CD4-positive, alpha-beta T cell treated with Interleukin-10 for 1 hour (primary cell): ENCODE measurements around the gene FCGBP.
A peak's percentile ranks its signal among the peaks of the same experiment; 100 is the strongest.
"Not testable (repeated sequence)": the region's sequence is repeated elsewhere in the genome, so short reads cannot be mapped to it uniquely, and the experiment has no call there.

Source experiments
- DNase-seq: peaks from one replicate; pipeline ENCODE4 v3.0.0-alpha.2; 2020

The FCGBP gene

GRCh38 chr19:39934584-39935363, at the start of gene FCGBP:
FCGBP (minus strand) TSS chr19:39934634.
- DNase-seq = no peak

DNA sequence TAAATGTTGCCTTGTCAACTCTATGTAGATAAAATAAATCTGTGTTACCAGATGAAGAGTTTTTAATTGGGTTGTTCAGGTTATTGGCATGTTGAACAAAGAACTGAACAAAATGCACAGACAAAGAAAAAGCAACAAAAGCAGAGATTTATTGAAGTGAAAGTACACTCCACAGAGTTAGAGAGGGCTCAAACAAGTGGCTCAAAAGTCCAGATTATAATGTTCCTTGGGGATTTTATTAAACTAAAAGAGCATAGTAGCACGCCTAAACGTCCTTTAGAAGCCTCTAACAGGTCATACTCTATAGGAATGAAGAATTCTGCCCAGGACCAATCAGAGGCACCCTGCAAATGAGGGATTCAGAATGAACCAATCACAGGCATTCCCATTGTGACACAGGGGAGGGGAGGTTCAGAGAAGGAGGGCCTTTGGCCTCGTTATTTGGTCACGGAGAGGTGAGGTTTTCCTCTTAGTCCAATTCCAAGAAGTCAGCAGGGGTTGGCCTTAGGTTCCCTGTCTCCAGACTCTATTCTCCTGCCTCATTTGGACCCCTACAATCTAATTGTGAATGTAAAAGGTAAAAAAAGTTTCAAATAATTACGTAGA, 49.4 kb upstream of the FCGBP start:
- DNase-seq = no peak

- no peak for DNase-seq
Measured at GRCh38 chr19:39982883-39983282, 48.4 kb upstream of the FCGBP start.

GRCh38 chr19:39974377-39975155, 40.1 kb upstream of the FCGBP start:
- DNase-seq = no peak

GRCh38 chr19:39971380-39972035, 37.1 kb upstream of the FCGBP start:
- DNase-seq = no peak

DNA sequence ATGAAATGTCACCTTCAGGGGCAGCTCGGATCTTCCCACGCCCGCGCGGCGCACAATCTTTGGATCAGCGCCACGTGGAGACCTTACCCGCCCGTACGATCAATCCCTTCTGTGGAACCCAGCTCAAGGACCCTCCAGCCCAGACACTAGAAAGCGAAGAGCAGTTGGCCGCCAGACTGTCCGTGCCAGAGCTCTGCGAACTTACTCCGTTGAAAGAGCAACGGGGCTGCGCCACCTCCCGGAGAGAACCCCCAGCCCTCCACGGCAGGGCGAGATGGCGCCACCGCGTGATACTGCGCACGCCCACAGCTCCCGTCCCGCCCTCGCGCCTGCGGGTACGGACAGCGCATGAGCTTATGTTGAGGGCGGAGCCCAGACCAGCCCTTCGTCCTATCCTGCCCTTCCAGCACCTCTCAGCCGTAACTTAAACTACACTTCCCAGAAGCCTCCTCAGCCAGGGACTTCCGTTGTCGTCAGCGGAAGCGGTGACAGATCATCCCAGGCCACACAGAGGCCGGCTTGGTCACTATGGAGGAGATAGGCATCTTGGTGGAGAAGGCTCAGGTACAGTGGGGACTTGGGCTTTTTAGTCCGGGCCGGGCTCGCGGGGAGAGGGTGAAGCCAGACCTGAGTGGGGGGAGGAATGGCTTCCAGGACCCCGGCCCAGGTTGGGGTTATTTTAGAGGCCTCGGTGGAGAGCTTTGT, 36.4 kb upstream of the FCGBP start, which contains the start of gene PSMC4:
PSMC4 (plus strand) TSS at position 491 of the 705 bp plus-strand sequence; CDS start at position 529, 38 bp downstream.
- peak; percentile 99 for DNase-seq

- no peak for DNase-seq
Measured at GRCh38 chr19:39970425-39970674, 35.9 kb upstream of the FCGBP start.

GRCh38 chr19:39969681-39970424, 35.4 kb upstream of the FCGBP start:
- peak; percentile 28 for DNase-seq

DNA sequence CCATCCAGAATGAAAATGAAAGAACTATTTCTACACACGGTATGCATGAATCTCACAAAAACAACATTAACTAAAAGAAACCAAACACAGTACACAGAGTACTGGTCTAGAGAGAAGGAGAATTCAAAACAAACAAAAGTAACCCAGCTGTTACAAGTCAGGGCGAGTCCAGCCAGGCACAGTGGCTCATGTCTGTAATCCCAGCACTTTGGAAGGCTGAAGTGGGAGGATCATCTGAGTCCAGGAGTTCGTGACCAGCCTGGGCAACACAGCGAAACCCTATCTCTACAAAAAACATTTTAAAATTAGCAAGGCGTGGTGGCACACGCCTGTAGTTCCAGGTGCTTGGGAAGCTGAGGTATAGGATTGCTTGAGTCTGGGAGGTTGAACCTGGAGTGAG, 34.8 kb upstream of the FCGBP start:
- DNase-seq = no peak

- DNase-seq = no peak
Measured at GRCh38 chr19:39968789-39969188, 34.4 kb upstream of the FCGBP start.

DNA sequence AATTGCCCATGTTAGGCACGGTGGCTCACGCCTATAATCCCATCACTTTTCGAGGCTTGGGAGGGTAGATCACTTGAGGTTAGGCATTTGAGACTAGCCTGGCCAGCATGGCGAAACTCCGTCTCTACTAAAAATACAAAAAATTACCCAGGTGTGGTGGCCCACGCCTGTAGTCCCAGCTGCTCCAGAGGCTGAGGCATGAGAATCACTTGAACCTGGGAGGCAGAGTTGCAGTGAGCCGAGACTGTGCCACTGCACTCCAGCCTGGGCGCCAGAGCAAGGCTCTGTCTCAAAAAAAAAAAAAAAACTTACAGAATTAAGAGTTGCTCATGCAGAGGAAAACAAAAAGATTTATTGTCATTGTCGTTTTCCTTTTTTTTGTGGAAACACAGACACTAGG, 33.1 kb upstream of the FCGBP start:
- DNase-seq = no peak

DNA sequence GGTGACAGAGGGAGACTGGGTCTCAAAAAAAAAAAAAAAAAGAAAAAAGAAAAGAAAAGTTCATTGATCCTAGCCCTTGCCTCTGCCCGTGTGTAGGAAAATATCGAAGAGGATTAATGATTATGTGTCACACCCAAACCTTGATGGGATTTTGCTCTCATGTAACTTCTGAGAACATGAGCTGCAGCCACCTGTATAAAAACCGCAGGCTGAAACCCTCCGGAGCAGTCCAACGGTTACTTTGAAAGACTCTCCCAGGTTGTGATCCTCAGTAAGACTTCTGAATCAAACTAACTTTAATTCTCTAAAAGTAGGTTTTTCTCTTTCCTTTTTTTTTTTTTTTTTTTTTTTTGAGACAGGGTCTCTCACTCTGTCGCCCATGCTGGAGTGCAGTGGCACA, 32.2 kb upstream of the FCGBP start:
- DNase-seq = no peak

DNA sequence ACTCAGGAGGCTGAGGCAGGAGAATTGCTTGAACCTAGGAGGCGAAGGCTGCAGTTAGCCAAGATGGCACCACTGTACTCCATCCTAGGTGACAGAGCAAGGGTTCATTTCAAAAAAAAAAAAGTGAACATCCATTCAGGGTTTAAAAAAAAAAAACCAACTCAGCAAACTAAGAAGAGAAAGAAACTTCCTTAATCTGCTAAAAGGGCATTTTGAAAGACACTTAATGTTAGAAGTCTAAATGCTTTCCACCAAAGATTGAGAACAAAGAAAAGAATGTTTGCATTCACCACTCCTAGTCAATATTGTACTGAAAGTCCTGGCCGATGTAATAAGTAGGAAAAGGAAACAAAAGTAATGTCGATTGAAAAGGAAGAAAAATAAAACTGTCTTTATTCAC, 29.5 kb upstream of the FCGBP start:
- DNase-seq = no peak

- not testable (repeated sequence) for DNase-seq
Measured at GRCh38 chr19:39959407-39959806, 25.0 kb upstream of the FCGBP start.

GRCh38 chr19:39958942-39959341, 24.5 kb upstream of the FCGBP start:
- DNase-seq = not testable (repeated sequence)

- not testable (repeated sequence) for DNase-seq
Measured at GRCh38 chr19:39957886-39958285, 23.5 kb upstream of the FCGBP start.

GRCh38 chr19:39953915-39954314, 19.5 kb upstream of the FCGBP start:
- DNase-seq = no peak

DNA sequence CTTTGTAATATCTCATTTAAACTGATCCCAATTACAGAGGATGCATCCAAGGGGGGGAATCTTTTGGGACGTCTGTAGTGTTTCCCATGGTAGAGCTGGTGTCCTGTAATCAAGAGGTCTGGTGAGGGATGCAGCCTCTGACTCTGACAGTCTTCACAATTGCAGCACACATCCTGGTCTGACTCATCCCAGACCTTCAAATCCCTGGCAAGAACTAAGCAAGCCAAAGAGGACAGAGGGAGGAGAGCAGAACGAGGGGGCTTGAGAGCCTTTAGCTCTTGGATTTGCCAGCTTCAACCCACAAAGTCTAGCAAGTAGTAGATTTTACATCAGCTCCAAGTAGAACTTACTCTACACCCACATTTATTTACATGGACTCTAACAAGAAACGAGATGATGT, 17.3 kb upstream of the FCGBP start:
- DNase-seq = no peak

- no peak for DNase-seq
Measured at GRCh38 chr19:39951065-39951650, 16.7 kb upstream of the FCGBP start.

GRCh38 chr19:39949026-39949747, 14.8 kb upstream of the FCGBP start:
- DNase-seq = no peak

DNA sequence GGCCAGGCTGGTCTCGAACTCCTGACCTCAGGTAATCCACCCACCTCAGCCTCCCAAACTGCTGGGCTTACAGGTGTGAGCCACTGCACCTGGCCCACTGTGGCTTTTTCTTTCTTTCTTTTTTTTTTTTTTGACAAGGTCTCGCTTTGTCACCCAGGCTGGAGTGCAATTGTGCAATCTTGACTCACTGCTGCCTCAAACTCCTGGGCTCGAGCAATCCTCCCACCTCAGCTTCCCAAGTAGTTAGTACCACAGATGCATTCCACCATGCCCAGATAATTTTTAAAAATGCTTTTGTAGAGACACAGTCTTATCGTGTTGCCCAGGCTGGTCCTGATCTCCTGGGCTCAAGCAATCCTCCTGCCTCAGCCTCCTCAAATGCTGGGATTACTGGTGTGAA, 12.1 kb upstream of the FCGBP start:
- DNase-seq = no peak
